Femur (tissue), 1 donor: ENCODE results near the gene SH3D19.
"Not testable (repeated sequence)": the region's sequence is repeated elsewhere in the genome, so short reads cannot be mapped to it uniquely, and the experiment has no call there.

ENCODE experiments used
- DNase-seq: peaks from one replicate; pipeline ENCODE4 v3.0.0-alpha.2; 2017

Gene SH3D19

GRCh38 chr4:151267822-151268535 is 57.4 kb downstream of the SH3D19 start:
- DNase-seq, result no peak

GRCh38 chr4:151267104-151267503 is 58.3 kb downstream of the SH3D19 start:
- DNase-seq, result no peak

- DNase-seq, result no peak
Observed at GRCh38 chr4:151266497-151266896, 58.9 kb downstream of the SH3D19 start.

- no peak for DNase-seq
Observed at GRCh38 chr4:151263455-151263854, 62.0 kb downstream of the SH3D19 start.

- DNase-seq, result no peak
Observed at GRCh38 chr4:151260526-151260925, 64.9 kb downstream of the SH3D19 start.

- DNase-seq, result no peak
Observed at GRCh38 chr4:151259752-151260151, 65.7 kb downstream of the SH3D19 start.

- no peak for DNase-seq
Observed at GRCh38 chr4:151257704-151258103, 67.7 kb downstream of the SH3D19 start.

- DNase-seq, result no peak
Observed at GRCh38 chr4:151256134-151256533, 69.3 kb downstream of the SH3D19 start.

GRCh38 chr4:151255680-151256079 is 69.7 kb downstream of the SH3D19 start:
- not testable (repeated sequence) for DNase-seq

GRCh38 chr4:151255226-151255625 is 70.2 kb downstream of the SH3D19 start:
- DNase-seq, result not testable (repeated sequence)

GRCh38 chr4:151251603-151252304 is 73.7 kb downstream of the SH3D19 start:
- no peak for DNase-seq

- no peak for DNase-seq
Observed at GRCh38 chr4:151250706-151251105, 74.7 kb downstream of the SH3D19 start.

GRCh38 chr4:151248519-151248918 is 76.9 kb downstream of the SH3D19 start:
- DNase-seq, result no peak

- DNase-seq, result no peak
Observed at GRCh38 chr4:151247395-151247794, 78.0 kb downstream of the SH3D19 start.

- DNase-seq, result no peak
Observed at GRCh38 chr4:151246742-151247141, 78.7 kb downstream of the SH3D19 start.

GRCh38 chr4:151242305-151242704 is 83.1 kb downstream of the SH3D19 start:
- DNase-seq, result no peak

- no peak for DNase-seq
Observed at GRCh38 chr4:151239608-151240007, 85.8 kb downstream of the SH3D19 start.

GRCh38 chr4:151238477-151238876 is 86.9 kb downstream of the SH3D19 start:
- no peak for DNase-seq

GRCh38 chr4:151236036-151236435 is 89.4 kb downstream of the SH3D19 start:
- DNase-seq, result no peak

- DNase-seq, result not testable (repeated sequence)
Observed at GRCh38 chr4:151235373-151235772, 90.0 kb downstream of the SH3D19 start.

GRCh38 chr4:151233600-151233999 is 91.8 kb downstream of the SH3D19 start:
- no peak for DNase-seq

- DNase-seq, result no peak
Observed at GRCh38 chr4:151231915-151232595, 93.3 kb downstream of the SH3D19 start.

GRCh38 chr4:151228189-151229119 is 97.0 kb downstream of the SH3D19 start:
- no peak for DNase-seq
